Stimulated activated memory B cell treated with anti-CD40 and anti-IgM and Interleukin-4, amounts not matched to agents 10 μg/mL and 1 μg/mL and 100 μg/mL, for 72 hours (primary cell): ENCODE results near the gene WDR91.

Source experiments
- ATAC-seq: fragments of 150-1000 bp; cut with Tn5 transposase; 2 replicates; pipeline ENCODE4 v1.10.0; 2021
- H3K27ac Mint-ChIP-seq: one replicate; pipeline ENCODE4 v1.8.0; 2022; ENCODE audit warnings: mild to moderate bottlenecking, mixed read lengths
- H3K27me3 Mint-ChIP-seq: one replicate; pipeline ENCODE4 v1.8.0; 2022; ENCODE audit warnings: mixed read lengths
- H3K36me3 Mint-ChIP-seq: one replicate; pipeline ENCODE4 v1.8.0; 2022; ENCODE audit warnings: mixed read lengths
- H3K4me1 Mint-ChIP-seq: one replicate; pipeline ENCODE4 v1.8.0; 2022; ENCODE audit warnings: mixed read lengths
- H3K4me3 Mint-ChIP-seq: one replicate; pipeline ENCODE4 v1.8.0; 2022; ENCODE audit warnings: mild to moderate bottlenecking, moderate library complexity, mixed read lengths
- H3K9me3 Mint-ChIP-seq: one replicate; pipeline ENCODE4 v1.8.0; 2022; ENCODE audit warnings: mixed read lengths

The WDR91 gene

DNA sequence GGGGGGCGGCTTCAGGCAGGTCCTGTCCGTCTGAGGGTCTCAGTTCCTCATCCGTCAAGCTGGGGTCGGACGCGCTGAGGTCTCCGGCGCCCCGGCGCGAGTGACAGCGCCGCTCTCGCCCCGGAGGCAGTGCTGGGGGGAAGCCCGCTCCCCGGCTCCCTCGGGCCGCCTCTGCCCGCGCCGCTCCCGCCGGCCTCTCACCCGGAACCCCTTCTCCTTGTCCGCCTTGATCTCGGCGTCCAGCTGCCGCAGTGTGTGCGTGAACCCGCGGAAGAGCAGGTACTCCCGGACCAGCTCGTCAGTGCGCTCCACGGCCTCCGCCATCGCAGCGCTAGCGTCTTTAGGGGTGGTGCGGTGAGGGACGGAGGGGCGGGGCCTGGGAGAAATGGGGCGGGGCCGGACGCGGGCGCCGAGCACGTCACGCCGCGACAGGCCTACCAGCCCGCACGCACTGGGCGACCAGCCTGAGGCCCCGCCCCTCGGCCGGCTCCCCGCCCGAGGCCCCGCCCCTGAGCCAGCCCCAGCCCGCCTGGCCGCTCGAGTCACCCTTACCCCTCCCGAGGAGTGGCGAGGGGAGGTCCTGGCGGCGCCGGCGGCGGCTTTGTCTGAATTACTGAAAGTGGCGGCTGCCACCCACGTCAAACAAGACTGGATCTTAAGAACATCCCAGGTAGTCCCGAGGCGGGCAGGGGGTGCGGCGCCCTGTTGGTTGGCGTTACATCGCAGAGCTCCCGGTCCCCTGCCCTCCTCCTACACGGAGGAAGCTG lies at the start of gene WDR91:
Gene WDR91 (minus strand): TSS at position 348 of the 767 bp plus-strand sequence. CDS start 24 bp downstream, at position 324.
- peak within 1 kb of the TSS; percentile 95 for H3K27ac Mint-ChIP-seq
- H3K9me3 Mint-ChIP-seq, result no peaks in the 10 kb centered on the region
- peak; percentile 95 for ATAC-seq
- no peaks in the 10 kb centered on the region for H3K27me3 Mint-ChIP-seq
- H3K4me3 Mint-ChIP-seq, result peak within 1 kb of the TSS; percentile 99
- peaks cover 42% of the 10 kb centered on the region for H3K4me1 Mint-ChIP-seq
- peaks cover 24% of the 10 kb centered on the region for H3K36me3 Mint-ChIP-seq

DNA sequence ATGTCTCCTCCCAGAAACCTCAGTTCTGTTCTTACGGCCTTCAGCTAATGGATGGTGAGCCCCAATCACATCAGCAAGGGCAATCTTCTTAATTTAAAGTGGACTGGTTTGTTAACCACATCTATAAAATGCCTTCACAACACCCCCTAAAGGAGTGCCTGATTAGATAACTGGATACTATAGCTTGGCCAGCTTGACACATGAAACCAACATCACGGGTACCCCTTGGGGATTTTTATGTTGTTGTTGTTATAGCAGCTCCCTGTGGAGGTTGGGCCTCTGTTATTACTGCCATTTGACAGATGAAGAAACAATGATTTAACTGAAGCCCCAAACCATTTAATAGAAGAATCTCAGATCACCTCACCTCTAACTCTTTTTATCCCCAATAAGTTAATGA lies 49.1 kb upstream of the WDR91 start:
- no peak for ATAC-seq
- no peak overlapping the region for H3K4me3 Mint-ChIP-seq
- H3K27ac Mint-ChIP-seq, result no peak overlapping the region
- no peaks in the 10 kb centered on the region for H3K4me1 Mint-ChIP-seq
- H3K9me3 Mint-ChIP-seq, result peaks cover 14% of the 10 kb centered on the region
- H3K27me3 Mint-ChIP-seq, result peaks cover 19% of the 10 kb centered on the region
- H3K36me3 Mint-ChIP-seq, result no peaks in the 10 kb centered on the region

DNA sequence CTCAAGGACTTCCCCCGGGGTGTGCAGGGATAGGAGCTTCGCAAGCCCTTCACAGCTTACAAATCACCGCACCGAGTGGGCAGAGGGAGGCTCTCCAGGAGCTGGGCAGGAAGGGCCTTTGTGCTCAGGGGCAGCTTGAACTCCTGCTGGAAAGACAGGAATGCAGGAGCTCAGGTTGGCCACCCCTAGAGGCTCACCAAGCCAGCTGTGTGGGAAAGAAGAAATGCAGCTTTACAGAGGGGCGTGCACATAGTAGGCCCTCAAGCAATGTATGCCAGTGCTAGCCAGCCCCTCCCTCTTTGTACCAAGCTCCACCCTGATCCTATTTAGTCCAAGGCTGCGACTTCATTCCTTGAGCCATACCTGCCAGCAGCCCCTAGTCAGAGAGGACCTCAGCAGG lies 48.4 kb upstream of the WDR91 start:
- no peaks in the 10 kb centered on the region for H3K36me3 Mint-ChIP-seq
- no peak overlapping the region for H3K4me3 Mint-ChIP-seq
- H3K27ac Mint-ChIP-seq, result no peak overlapping the region
- H3K4me1 Mint-ChIP-seq, result no peaks in the 10 kb centered on the region
- H3K27me3 Mint-ChIP-seq, result peaks cover 19% of the 10 kb centered on the region
- peaks cover 11% of the 10 kb centered on the region for H3K9me3 Mint-ChIP-seq
- no peak for ATAC-seq

DNA sequence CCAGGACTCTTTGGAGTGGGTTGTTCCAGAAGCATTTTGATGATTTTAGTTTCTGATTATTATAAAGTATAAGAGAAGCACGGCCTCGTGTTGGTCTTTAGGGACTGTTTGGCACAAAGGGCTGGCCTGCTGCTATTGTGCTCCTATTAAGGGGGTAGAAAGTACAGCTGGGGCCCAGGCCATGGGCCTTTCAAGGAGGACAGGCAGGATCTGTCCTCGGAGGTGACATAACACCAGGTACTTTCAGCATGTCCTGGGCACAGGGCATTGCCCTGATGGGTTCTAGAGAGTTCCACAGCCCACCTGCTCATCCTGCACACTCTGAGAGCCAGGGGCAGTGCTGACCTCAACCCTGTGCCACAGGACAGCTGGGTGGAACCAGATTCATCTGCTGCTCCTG lies 47.3 kb upstream of the WDR91 start:
- Mint-ChIP-seq H3K27me3 (peaks cover 19% of the 10 kb centered on the region), H3K36me3 (no peaks in the 10 kb centered on the region)

DNA sequence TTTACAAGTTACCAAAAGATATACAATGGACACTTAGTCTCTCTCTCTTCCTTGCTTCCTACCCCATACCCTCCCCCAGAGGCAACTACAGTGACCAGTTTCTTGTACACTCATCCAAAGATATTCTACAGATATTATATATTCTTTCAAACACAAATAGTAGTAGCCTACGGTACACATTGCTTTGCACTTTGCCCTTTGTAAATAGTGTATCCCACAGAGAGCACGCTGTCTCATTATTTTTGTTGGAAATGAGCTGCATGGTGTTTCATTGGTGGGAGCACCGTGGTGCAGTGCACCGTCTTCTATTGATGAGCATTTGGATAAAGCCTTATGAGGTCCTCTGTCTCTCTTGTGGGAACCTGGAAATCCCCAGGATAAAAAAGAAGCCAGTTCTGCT lies 46.5 kb upstream of the WDR91 start:
- no peaks in the 10 kb centered on the region for H3K4me1 Mint-ChIP-seq
- peaks cover 18% of the 10 kb centered on the region for H3K27me3 Mint-ChIP-seq
- H3K4me3 Mint-ChIP-seq, result no peak overlapping the region
- H3K36me3 Mint-ChIP-seq, result no peaks in the 10 kb centered on the region
- no peak for ATAC-seq
- no peak overlapping the region for H3K27ac Mint-ChIP-seq
- H3K9me3 Mint-ChIP-seq, result peaks cover 2% of the 10 kb centered on the region

More for the DNA sequence above, 47.3 kb upstream of the WDR91 start:
- Mint-ChIP-seq H3K4me1 (no peaks in the 10 kb centered on the region), H3K27ac (no peak overlapping the region), H3K4me3 (no peak overlapping the region), H3K9me3 (peaks cover 5% of the 10 kb centered on the region)
- ATAC-seq, result no peak

DNA sequence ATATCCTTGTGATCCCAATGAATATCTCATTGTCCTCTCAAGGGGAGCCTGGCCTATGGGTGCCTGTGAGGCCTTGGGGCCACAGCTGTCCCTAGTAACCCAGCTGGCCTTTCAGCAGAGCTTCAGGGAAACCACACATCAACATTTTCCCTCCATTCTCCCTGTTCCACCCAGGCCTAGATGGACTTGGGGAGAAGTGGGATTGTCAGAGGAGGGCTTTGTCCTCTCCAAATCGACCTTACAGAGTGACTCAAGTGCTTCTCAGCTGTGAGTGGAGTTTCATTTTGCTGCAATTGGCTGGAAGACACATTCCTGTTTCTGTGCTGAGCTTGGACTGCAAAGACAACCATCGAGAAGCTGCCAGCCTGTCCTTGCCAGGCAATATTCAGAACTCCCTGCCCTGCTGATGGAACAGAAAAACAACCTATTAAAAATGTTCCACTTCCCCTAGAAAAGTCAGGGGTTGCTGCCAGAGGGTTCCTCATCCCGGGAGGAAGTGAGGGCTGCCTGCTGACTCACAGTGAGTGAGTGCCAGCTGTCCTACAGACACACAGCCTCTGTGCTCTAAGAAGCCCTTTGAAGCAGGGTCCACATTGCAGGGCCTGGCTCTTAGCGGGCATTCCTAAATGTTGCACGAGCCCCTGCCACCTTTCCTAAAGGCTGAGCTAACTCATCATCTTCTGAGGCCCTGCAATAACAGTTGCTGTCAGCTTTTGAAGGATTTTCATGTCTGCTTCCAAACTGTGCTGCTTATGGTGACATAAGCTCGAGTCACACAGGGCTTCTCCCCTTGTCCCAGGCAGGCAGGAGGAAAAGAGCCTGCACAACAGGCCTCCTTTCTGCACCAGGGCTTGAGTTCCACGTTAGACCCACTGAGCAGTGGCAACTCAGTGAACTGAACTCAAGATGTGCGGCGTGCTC lies 42.8 kb upstream of the WDR91 start:
- H3K9me3 Mint-ChIP-seq, result no peaks in the 10 kb centered on the region
- H3K27me3 Mint-ChIP-seq, result no peaks in the 10 kb centered on the region
- H3K4me1 Mint-ChIP-seq, result peaks cover 8% of the 10 kb centered on the region
- H3K4me3 Mint-ChIP-seq, result no peak overlapping the region
- ATAC-seq, result no peak
- no peaks in the 10 kb centered on the region for H3K36me3 Mint-ChIP-seq
- peak overlapping the region; percentile 9 for H3K27ac Mint-ChIP-seq

DNA sequence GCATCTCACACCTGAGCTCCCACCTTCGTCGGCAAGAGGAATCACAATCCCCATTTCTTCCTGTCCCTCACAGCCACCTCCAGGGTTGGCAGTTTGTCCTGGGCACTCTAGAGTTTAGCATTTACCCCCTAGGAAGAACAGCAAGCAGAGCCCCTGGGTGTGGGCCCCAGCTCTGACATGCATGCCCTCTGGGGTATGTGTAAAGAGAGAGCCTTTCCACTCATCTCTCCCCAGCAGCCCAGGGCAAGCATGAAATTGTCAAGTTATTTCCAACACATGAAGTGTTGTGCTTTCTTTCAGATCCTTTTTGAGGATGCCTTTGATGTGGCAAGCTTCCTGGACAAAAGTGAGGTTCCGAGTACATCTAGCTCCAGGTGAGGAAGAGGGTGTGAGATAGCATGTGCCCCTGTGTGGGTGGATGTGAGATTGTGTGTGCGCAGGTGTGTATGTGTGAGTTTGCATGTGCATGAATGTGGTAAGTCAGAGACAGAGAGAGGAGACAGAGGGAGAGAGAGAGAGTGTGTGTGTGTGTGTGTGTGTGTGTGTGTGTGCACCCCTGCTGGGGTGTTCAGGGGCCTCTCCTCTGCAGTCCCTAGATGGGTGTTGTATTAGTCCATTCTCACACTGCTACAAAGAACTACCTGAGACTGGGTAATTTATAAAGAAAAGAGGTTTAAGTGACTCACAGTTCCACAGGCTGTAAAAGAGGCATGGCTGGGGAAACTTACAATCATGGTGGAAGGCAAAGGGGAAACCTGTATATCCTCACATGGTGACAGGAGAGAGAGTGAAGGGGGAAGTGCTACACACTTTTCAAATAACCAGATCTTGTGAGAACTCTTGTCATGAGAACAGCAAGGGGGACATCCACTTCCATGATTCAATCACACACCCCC lies 40.4 kb upstream of the WDR91 start:
- Mint-ChIP-seq H3K9me3 (no peaks in the 10 kb centered on the region), H3K27ac (no peak overlapping the region), H3K4me1 (peaks cover 8% of the 10 kb centered on the region), H3K27me3 (no peaks in the 10 kb centered on the region), H3K4me3 (no peak overlapping the region), H3K36me3 (no peaks in the 10 kb centered on the region)
- ATAC-seq, result peak; percentile 71

DNA sequence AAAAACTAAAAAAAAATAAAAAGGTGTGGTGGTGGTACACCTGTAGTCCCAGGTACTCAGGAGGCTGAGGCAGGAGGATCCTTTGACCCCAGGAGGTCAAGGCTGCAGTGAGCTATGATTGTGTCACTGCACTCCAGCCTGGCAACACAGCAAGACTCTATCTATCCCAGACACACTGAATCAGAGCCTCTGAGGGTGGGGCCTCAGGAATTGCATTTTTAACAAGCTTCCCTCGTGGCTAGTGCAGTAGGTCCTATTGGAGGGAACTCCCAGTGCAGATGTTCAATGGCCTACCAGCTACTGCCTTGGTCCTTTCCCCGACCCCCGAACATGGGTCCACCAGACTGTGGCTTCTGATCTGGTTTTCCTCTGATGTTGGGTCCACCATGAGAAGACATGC lies 37.2 kb upstream of the WDR91 start:
- ATAC-seq, result no peak
- H3K4me3 Mint-ChIP-seq, result no peak overlapping the region
- no peaks in the 10 kb centered on the region for H3K9me3 Mint-ChIP-seq
- no peak overlapping the region for H3K27ac Mint-ChIP-seq
- H3K36me3 Mint-ChIP-seq, result no peaks in the 10 kb centered on the region
- H3K27me3 Mint-ChIP-seq, result peaks cover 11% of the 10 kb centered on the region
- peaks cover 8% of the 10 kb centered on the region for H3K4me1 Mint-ChIP-seq

DNA sequence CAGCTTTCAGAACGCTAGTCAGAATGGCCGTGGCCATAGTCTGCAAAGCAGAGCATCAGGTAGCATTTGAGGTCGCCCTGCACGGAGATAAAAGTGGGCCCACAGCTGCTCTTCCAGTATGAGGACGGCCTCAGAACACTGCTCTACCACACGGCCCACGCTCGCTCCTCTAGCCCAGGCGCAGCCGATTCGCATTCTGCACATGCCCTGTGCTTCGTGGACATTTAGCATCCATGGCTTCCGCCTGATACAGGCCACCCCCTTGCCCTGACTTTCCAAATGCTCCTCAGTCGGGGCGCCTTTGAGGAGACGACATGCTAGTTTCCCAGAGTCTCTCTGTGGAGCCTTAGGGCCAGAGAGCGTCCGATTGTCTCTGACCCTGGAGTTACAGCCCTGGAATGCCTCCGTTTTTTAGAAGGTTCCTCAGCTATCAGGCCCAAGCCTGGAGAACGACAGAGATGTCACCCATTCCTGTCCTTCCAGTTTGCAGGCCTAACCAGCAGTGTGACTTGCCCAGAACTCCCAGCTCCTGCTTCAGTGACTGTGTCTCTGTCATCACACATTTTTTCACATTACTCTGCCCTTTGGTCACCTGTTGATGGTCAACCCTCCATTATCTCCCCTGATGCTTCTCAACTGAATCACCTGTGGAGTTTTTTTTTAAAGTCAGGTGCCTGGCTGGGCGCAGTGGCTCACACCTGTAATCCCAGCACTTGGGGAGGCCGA lies 36.6 kb upstream of the WDR91 start:
- no peak for ATAC-seq
- no peak overlapping the region for H3K4me3 Mint-ChIP-seq
- no peak overlapping the region for H3K27ac Mint-ChIP-seq

DNA sequence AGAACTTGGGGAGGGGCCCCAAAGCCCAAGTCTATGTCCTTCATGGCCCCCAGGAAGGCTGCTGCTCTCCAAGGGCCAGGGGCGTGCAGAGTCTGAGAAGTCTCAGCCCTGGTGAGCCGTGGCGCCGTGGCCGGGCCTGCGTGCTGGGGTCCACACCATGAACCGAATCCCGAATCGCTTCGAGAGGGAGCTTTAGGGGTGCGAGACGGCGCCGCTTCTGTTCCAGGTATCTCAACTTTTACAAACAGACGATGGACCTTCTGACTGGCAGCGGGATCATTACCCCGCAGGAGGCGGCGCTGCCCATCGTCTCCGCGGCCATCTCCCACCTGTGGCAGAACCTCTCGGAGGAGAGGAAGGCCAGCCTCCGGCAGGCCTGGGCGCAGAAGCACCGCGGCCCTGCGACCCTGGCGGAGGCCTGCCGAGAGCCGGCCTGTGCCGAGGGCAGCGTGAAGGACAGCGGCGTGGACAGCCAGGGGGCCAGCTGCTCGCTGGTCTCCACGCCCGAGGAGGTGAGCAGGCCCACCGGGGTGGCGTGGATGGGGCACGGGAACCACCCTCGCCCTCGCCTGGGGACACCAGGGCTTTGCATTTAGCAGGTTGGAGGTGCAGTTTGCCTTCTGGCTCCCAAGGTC lies 35.0 kb upstream of the WDR91 start:
- H3K4me1 Mint-ChIP-seq, result no peaks in the 10 kb centered on the region
- H3K27ac Mint-ChIP-seq, result no peak overlapping the region
- peaks cover 3% of the 10 kb centered on the region for H3K9me3 Mint-ChIP-seq
- no peak for ATAC-seq
- H3K4me3 Mint-ChIP-seq, result no peak overlapping the region
- H3K27me3 Mint-ChIP-seq, result peaks cover 18% of the 10 kb centered on the region
- H3K36me3 Mint-ChIP-seq, result no peaks in the 10 kb centered on the region

More for the DNA sequence above, 36.6 kb upstream of the WDR91 start:
- Mint-ChIP-seq H3K27me3 (peaks cover 11% of the 10 kb centered on the region), H3K9me3 (no peaks in the 10 kb centered on the region), H3K4me1 (peaks cover 8% of the 10 kb centered on the region), H3K36me3 (no peaks in the 10 kb centered on the region)

DNA sequence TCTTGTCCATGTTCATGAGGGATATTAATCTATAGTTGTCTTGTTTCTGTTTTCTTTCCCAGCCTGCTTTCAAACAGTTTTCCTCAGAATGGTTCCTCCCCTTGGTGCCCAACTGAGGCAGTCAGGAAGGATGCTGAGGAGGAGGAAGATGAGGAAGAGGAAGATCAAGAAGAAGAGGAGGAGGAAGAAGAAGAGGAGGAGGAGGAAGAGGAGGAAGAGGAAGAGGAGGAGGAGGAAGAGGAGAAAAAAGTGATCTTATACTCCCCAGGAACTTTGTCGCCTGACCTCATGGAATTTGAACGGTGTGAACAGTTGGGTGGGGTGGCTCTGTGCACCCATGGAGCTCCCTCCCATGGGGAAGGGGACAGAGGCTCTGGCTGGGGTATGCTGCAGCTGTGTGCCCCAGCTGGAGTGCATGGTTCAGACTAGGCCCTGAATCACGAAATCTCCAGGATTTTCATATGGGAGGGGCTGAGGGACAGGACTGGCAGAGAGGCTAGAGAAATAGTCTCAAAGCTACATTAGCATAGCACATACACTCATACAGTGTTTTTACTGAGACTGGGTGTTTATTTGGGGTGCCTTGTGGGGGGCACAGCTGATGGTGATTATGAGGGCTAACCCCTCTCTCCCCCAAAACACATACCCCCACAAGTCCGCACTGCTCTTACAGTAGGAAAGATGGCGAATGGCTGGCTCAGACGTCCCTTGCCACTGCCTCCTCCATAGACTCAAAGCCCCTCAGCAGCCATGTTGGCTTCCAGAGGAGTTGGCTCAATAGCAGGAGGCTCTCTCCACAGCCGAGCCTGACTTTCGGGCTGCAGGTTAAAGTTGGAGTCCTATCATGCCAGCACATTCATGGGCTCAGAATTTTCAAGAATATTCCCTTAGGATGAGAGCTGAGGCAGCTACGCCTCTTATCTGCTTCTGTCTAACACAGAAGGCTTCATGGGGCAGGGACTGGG lies 34.2 kb upstream of the WDR91 start:
- H3K27me3 Mint-ChIP-seq, result peaks cover 24% of the 10 kb centered on the region
- peaks cover 3% of the 10 kb centered on the region for H3K9me3 Mint-ChIP-seq
- no peak overlapping the region for H3K4me3 Mint-ChIP-seq
- no peaks in the 10 kb centered on the region for H3K4me1 Mint-ChIP-seq
- no peaks in the 10 kb centered on the region for H3K36me3 Mint-ChIP-seq
- no peak overlapping the region for H3K27ac Mint-ChIP-seq
- no peak for ATAC-seq

DNA sequence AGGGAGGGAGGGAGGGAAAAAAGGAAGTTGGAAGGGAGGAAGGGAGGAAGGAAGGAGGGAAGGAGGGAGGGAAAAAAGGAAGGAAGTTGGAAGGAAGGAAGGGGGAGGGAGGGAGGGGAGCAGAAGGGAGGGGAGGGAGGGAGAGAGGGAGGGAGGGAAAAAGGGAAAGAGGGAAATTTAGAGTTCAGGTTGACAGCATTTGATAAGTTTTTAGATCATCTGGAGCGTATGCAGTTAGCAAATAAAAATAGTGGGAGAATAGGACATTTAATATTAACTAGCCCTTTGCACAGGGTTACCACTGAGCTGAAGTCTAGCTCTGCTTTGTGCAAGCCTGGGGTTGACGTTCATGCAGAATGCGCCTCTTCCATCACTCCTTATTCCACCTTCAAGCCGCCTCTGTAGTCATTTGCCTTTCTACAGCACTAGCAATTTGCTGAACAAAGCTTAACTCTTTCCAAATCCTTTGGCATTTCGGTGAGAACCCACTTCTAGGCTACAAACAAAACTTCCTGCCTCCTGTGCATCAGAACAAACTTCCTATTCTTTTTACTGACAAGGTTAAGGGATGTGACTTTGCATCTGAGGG lies 30.9 kb upstream of the WDR91 start:
- peaks cover 3% of the 10 kb centered on the region for H3K9me3 Mint-ChIP-seq

DNA sequence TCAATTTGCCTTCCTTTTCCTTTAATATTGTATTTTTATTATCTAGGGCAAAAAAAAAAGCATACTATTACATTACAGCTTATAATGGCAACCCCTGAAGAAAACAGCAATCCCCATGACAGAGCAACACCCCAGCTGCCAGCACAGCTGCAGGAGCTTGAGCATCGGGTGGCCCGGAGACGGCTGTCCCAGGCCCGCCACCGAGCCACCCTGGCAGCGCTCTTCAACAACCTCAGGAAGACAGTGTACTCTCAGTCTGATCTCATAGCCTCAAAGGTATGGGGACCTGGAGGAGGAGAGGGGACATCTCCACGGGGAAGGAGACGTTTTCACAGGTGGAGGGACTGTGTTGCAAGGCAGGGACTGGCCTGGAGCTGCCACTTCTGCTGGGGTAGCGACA lies 29.1 kb upstream of the WDR91 start:
- no peak for ATAC-seq
- Mint-ChIP-seq H3K36me3 (no peaks in the 10 kb centered on the region), H3K27me3 (peaks cover 41% of the 10 kb centered on the region), H3K4me1 (peaks cover 22% of the 10 kb centered on the region), H3K4me3 (no peak overlapping the region), H3K9me3 (peaks cover 3% of the 10 kb centered on the region), H3K27ac (no peak overlapping the region)

More for the DNA sequence above, 30.9 kb upstream of the WDR91 start:
- peaks cover 43% of the 10 kb centered on the region for H3K27me3 Mint-ChIP-seq
- no peaks in the 10 kb centered on the region for H3K36me3 Mint-ChIP-seq
- no peak overlapping the region for H3K27ac Mint-ChIP-seq
- ATAC-seq, result no peak
- H3K4me3 Mint-ChIP-seq, result no peak overlapping the region
- peaks cover 10% of the 10 kb centered on the region for H3K4me1 Mint-ChIP-seq
